GM18511 (cell line): ENCODE results near the gene WNT3A.
"Not testable (repeated sequence)": the region's sequence is repeated elsewhere in the genome, so short reads cannot be mapped to it uniquely, and the experiment has no call there.

Experiments
- ATAC-seq: cut with Tn5 transposase; IDR thresholded peaks from one replicate; pipeline ENCODE4 v1.9.1; 2021; ENCODE audit warnings: mild to moderate bottlenecking, moderate library complexity; ENCODE audit not compliant: unreplicated experiment

WNT3A gene

DNA sequence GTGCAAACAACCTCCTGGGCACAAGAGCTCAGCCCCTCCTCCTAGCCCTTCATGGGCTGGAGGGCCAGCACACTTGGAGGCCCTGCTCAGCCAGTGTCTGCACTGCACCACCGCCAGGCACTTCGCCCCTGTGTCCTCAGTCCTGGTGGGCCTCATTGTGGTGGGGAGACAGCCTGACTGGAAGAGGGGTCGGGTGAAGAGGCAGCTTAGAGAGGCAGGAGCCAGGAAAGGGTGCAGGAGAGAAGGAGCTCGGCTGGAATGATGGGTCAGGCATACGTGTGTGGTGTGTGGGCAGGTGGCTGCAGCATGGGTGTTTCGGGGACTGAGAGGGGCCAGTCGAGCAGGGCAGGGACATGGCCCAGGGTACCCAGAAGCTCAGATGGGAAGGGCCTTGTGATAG is 4.1 kb downstream of the WNT3A start:
- no peak for ATAC-seq

DNA sequence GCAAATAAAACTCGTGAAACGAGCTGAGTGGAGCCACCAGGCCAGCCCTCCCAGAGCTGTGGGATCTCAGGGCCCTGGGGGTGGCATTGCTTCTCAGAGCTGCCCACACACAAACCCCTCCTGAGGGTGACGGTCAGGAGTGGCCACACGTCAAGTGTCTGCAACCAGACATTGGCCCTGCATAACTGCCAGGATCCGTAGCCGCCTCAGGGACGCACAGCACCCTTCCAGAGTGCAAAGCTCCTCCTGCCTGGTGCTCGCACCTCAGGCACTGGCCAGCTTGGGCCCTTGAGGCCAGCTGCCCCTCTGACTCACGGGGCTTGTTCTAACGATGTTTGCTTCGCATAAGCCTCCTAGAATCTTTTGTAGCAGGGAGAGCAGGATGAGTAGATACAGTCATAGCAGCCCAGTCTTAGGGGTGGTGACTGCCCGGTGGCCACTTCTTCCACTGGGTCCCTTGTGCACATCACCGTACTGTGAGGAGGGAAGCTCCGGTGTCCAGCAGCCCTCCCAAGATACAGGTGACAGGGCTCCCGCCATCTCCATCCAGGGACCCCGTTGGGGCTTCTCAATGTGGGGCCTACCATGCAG is 5.0 kb downstream of the WNT3A start:
- no peak for ATAC-seq

DNA sequence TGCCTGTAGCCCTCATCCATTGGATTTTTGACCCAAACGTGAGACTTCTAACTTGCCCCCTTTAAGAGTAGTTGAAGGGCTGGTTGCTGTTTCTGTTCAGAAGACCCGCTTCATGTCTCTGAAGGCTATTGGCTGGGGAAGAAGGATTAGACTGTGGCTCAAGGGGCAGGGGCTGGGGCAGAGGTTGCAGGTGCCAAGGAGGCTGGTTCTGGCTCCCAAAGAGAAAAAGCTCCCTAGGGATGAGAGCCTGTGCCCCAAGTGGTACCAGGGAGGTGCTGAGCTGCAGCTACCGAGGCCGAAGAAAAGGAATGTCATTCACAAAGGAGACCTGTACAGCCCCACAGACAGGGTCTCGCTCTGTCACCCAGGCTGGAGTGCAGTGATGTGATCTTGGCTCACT is 5.8 kb downstream of the WNT3A start:
- ATAC-seq = no peak

DNA sequence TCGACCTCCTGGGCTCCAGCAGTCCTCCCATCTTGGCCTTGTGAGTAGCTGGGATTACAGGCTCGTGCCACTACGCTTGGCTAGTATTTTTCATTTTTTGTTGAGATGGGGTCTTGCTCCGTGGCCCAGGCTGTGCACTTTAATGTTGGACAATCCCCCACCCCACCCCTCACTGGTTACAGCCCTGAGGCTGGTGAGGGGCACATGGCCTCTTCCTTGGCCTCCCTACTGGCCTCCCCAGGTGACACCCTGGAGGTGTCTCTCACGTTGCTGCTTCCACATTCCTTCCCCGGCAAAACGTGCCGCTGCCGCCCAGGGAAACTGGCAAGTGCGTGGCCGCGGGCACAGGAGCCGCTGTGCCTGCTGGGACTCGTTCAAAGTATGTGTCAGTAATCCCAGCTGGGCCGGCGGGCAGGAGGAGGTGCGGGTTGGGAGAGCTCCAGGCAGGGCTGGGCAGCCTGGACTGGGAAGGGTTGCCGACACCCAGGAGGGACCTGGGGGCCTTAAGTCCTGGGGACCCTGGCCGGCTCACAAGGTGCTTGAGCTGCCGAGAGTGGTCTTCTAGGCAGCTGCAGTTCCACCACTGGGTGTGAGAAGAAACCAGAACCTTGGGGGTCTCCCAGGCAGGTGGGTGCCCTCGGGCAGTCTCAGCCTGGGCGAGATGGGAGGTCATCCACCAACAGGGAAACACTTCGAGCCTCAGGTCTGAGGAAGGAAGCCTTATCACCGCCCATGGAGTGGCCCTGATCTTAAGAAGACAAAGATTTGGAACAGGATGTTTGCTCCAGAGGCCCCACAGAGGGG is 6.5 kb downstream of the WNT3A start:
- no peak for ATAC-seq

DNA sequence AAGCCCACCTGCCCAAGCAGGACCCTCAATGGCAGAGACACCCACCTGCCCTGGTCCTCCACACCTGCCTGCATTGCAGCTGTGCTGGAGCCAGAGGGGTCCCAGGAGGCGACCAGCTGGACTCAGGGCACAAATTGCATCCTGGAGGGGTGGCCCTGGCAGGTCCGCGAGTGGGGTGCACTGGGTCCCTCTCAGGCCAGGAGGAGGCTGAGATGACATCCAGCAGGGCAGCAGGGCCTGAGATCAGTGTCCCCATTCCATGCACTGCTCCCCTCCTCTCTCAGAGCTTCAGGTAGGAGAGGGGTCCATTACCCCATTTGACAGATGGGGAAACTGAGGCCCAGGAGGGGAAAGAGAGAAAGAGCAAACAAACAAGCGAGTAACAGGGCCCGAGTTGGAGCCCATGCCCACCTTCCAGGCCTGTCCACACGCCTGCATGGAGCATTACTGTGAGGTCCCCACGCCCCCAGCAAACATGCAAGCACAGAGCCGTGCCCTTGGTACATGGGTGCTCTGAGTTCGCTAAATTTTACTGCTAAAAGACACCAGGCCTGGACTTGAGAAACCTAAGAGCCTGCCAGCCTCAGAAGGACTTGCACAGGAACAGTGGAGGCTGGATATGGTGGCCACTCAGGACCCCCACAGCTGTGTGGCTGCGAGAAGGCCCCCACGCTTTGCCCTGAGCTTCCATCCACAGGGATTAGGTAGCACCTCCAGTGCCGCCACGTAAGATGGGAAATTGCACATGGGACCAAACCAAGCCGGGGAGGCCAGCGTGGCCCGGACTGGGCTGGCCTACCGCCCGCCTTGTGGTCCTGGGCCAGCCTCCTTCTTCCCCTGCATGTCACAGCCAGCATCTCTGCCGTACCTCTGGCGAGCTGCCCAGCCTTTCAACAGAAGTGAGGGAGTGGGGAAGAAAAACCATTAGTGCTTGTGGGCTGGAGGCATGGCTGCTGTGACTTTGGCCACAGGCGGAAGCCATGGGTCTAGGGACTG is 7.4 kb downstream of the WNT3A start:
- ATAC-seq = no peak

DNA sequence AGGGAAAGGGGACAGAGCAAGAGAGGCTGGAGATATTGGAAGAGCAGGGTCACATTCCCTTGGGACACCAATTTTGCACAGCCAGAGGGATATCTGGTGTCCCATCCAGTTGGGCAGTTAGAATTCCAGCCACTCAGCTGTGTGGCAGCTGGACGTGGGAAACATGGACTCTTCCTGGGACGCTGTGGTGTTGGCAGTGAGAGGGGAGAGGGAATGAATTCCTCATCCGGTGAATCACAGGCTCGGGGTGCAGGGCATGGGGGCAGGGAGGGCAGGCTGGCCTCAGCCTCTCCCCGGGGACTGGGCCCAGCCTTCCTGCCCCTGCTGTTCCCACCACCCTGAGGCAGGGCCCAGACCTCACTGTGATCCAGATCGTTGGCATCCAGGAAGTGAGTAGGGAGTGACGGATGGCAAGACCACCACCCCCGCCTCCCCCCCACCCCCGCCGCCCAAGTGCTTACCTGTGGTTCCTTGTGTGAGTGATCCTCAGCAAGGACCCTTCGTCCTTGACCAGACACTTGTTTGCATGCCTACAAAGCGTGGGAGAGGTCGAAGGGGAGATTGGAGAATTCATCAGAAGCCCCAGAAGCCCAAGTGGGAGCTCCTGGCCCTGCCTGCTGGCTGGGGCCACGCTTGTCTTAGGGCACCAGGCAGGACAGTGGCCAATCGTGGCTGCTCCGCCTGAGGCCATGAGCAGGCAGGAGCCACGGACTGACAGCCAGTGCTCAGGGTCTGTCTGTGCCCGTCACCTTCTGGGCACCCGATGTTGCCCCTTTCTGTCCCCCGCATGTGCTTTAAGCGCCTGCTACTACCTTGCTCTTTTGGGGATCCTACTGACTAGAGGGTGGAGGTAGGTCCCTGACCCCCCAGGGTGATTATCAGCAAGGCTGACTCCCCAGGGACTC is 8.7 kb downstream of the WNT3A start:
- ATAC-seq = no peak

DNA sequence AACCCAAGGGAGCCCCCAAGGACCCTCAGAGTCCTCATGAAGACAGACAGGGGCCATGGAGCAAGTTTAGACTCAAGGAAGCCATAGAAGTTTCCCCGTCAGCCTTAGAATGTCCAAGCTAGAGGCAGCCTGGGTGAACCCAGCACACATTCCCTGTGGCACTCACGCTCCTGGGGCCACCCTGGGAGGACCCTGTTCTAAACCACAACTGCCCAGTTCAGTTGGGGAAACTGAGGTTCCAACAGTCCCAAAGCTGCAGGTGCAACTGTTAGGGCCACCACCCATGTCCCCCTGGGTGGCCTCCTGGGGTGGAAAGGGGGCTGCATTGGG is 9.3 kb downstream of the WNT3A start:
- ATAC-seq = no peak

DNA sequence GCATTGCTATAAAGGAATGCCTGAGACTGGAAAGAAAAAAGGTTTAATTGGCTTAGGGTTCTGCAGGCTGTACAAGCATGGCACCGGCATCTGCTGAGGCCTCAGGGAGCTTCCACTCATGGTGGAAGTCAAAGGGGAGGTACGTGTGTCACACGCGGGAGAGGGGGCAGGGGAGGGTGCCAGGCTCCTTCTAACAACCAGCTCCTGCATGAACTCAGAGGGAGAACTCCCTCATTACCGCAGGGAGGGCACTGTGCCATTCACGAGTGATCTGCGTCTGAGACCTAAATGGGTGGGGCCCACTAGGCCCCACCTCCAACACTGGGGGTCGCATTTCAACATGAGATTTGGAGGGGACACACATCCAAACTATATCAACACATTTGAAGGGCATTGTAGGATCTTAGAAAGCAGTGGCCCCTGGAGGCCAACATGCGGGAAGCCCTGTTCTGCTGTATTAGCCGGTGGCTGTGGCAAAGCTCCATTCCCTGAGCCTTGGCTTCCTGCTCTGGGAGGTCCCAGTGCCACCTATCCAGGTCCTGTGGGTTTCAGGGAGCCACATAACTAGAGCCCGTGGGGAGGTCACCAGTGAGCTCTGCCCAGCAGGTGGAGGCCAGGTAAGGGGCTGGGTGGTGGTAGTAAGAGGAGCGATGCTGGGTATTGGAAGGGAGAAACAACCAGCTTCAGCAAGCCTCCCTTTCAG is 10.0 kb downstream of the WNT3A start:
- no peak for ATAC-seq

DNA sequence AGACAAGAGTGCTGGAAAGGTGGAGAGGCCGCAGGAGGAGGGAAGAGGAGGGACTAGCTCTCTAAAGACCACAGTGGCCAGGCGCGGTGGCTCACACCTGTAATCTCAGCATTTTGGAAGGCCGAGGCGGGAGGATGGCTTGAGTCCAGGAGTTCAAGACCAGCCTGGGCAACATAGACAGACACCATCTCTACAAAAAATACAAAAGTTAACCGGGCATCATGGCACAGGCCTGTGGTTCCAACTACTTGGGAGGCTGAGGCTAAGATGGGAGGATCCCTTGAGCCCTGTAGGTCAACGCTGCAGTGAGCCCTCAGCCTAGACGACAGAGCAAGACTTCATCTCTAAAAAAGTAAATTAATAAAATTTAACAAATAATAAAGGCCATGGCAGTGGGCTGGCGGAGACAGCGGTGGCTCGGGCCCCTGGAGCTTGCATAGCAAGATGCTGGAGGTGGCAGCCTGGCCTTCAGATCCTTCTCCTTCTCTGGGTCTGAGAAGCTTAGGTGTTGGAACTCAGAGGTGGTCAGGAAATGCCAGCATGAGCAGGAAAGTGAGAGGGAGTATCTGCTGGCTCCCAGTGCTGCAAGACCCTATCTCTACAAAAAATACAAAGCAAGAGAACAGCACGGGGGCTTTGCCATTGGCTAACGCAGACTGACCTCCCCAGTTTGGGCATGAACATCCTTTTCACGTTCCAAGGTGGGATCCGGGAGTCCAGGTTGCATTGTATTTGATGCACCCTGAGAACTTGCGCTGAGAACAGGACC is 10.7 kb downstream of the WNT3A start:
- no peak for ATAC-seq

DNA sequence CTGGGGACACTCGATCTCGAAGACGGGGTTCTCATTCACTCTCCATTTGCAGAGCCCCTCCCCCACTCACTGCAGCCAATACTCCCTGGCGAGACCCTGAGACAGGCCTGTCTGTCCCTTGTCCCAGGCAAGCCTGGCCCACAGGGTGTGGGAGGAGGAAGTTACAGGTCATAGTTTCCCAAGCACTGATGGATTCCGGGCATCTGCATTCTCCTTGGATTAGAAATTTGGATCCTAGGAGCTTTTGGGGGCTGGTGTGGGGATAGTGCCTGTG is 11.3 kb downstream of the WNT3A start:
- ATAC-seq = no peak

DNA sequence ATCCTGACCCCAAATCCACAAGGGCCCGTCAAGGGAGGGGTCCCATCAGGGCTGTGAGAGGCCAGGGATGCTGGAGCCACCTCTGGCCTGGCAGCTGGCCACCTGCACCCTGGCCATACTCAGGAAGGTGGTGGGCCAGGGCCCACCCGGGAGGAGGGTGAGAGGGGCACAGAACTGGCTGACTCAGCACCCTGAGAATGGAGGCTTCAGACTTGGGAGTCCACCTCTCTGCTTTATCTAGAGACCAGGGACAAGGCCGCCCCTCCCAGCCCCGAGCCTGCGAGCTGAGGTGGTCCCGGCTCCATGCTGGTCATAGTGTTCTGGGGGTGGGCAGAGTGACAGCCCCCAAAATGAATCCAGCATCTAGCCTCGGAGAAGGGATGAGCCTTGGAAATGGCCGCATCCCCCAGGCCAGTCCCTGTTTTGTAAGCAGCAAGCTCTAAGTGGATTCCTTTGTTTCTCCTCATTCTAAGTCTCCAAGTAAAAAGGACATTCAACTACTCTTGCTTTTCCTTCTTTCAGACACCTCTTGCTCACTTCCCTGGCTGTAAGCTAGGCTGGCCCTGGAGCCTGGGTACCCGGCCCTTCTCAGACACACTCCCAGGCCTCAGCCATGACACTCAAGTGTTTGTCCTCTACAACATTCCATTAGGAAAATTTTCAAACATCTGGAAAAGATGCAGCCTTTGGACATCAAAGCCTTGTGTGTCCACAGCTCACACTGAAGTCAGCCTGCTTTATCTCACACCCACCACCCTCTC is 12.3 kb downstream of the WNT3A start:
- ATAC-seq = no peak

DNA sequence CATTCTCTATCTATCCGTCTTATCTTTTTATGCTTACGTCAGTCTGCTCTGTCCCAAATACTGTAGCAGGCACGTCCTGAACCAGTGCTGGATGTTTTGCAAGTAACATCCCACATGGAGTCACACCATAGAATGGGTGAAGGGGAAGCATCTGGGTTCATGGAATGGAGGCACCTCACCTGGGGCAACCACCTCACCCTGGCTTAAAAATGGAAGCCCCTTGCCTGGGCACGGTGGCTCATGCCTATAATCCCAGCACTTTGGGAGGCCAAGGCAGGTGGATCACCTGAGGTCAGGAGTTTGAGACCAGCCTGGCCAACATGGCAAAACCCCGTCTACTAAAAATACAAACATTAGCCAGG is 12.9 kb downstream of the WNT3A start:
- not testable (repeated sequence) for ATAC-seq

DNA sequence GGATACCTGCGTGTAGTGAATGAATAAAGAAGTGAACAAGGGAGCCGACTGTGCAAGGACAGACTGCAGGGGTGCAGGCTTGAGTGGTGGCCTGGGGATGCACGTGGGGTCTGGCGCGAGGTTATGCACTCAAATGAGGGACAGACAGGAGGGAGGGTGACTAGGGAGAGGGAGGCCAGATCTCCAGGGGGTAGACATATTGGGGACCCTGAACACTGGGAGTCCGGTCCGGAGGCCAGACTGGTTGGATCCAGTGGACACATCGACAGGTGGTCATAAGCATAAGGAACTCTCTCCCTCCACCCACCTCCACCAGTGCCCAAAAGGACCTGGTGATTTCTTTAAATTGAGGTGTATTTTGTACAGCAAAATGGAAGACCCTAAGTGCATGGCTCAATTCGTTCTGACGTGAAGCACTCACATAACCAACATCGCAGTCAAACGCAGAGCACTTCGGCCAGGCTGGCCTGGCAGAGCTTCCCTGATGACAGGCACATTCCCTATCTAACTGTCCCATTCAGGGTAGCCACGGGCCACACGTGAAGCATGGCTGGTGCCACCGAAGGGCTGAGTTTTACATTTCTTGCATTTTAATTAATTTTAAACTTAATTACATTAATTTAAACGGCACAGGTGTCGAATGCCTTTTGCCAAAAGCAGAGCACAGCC is 14.0 kb downstream of the WNT3A start:
- ATAC-seq = no peak

DNA sequence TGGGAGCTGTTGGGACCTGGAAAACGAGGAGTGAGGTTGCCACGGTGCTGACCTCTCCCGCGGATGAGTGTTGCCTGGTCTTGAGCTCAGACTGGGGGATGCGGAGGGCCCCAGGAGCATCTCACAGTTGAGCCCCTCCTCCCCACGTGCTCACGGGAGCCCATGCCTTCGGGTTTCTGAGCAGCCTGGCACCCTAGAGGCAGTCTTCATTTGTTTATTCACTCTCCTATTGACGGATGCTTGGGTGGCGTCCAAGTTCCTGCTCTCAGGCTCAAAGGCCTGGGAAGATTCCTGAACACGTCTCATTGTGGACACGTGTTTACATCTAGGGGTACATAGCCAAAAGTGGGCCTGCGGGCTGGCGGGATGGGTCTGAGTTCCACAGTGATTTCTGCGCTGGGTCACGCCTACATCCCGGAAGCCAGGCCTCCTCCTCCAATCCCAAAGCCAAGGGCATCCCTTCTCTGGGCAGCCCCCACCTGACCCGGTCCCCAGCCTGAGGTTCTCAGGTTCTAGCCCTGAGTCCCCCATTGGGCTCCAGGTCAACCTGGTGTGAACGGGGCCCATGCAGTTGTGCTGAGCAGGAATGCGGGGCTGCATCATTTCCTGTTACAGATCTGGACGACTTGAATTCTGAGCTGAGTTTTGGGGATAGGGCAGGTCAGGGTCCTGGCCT is 14.7 kb downstream of the WNT3A start:
- no peak for ATAC-seq

DNA sequence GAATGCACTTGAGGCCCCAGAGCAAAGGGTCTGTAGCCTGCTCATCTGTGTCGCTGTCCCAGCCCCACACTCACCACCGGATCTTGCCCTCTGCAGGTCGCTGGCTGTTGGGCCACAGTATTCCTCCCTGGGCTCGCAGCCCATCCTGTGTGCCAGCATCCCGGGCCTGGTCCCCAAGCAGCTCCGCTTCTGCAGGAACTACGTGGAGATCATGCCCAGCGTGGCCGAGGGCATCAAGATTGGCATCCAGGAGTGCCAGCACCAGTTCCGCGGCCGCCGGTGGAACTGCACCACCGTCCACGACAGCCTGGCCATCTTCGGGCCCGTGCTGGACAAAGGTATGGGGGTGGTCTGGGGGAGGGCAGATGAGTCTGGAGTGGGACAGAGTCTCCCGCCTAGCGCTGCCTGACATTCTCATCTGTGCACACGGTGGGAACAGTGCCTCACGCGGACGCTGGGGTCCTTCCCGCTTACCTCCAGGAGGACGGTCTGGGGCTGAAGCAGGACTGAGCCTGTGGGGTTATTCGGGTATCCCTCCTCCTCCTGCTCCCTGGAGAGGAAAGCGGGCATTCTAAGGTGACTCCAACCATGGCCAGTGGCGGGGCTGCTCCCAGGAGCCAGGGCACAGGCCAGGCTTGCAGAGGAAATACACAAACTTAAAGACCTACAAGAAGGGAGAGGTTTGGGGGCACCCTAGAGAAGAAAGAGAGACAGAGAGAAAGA is 15.9 kb downstream of the WNT3A start:
- ATAC-seq = no peak

DNA sequence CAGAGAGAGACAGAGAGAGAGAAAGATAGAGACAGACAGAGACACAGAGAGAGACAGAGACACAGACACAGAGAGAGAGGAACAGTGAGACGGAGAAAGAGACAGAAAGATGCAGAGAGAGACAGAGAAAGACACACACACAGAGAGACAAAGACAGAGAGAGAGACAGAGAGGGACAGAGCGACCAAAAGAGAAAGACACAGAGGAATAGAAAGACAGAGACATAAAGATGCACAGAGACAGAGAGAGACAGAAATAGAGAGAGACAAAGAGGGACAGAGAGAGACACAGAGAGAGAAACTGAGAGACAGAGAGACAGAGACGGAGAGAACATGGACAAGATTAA is 16.5 kb downstream of the WNT3A start:
- ATAC-seq = no peak

DNA sequence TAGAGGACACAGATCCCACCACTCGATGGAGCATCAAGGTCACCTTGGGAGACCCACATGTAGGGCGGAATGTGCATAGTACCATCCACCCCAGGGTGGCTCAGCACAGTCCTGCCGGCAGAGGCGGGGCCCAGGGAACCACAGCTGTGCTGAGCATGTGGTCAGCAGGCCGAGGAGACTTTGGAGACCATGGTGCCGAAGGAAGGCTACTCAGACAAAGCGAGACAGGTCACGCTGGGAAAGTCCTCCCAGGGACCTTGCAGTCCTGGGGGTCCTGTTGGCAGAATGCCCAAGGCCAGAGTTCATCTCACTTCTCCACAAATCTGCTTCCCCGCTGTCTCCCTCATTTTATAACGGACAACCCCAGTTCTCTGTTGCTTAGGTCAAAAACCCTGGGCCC is 22.5 kb downstream of the WNT3A start:
- ATAC-seq = no peak
